Measurements from ENCODE around the gene TMTC4.
"Not testable (repeated sequence)": the region's sequence is repeated elsewhere in the genome, so short reads cannot be mapped to it uniquely, and the experiment has no call there.

Gene TMTC4

GRCh38 chr13:100581504-100581903, 93.1 kb downstream of the TMTC4 start:
- no peak for DNase-seq (ENCODE audit: low spot score)

DNA sequence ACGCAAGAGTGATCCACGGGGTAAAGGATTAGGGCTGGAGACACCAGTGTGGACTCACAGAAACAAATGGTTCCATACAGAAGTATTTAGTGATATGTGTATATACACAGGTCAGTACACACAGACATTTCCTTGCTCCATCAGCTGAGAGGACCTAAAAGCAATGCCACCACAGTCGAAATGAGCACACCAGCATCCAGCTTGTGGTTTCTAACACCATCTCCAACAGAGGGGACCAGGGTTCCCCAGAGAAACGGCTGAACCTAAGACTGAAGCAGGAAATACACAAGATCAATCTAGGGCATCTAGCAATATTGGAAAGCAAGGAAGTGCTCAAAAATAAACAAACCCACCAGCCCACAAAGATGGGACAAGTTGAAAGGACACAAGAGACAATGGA, 93.6 kb downstream of the TMTC4 start:
- no peak for DNase-seq (ENCODE audit: low spot score)

- no peak for DNase-seq (ENCODE audit: low spot score)
Measured at GRCh38 chr13:100580045-100580444, 94.5 kb downstream of the TMTC4 start.

DNA sequence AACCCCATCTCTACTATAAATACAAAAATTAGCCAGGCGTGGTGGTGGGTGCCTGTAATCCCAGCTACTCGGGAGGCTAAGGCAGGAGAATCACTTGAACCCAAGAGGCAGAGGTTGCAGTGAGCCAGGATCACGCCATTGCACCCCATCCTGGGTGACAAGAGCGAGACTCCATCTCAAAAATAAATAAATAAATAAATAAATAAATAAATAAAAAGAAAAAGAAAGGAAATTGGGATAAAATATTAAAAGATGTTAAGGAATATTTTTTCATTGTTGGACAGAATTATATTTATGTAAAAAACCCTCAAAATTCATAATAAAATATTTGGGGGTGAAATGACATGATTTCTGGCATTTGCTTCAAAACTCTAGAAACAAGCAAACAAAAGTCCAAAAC, 97.4 kb downstream of the TMTC4 start:
- not testable (repeated sequence) for DNase-seq (ENCODE audit: low spot score)

- DNase-seq (ENCODE audit: low spot score): peak; percentile 66
Measured at GRCh38 chr13:100573121-100573520, 101.5 kb downstream of the TMTC4 start.

DNA sequence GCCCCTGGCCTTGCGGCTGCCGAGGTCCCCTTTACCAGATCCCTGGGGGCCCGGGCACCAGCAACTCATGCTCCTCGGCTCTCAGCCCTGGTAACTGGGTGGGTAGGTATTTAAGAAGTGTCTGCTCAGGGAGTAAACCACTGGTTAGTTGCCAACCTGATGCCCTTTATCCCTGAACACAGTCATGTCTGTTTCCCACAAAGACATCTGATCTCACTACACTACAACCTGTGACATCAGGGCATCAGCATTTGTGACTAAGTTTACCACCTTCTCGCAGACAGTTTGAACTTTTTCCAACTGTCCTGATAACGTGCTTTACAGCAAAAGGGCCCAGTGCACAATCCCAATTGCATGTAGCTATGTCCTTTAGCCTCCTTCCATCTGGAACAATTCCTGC, 108.1 kb downstream of the TMTC4 start:
- no peak for DNase-seq (ENCODE audit: low spot score)

DNA sequence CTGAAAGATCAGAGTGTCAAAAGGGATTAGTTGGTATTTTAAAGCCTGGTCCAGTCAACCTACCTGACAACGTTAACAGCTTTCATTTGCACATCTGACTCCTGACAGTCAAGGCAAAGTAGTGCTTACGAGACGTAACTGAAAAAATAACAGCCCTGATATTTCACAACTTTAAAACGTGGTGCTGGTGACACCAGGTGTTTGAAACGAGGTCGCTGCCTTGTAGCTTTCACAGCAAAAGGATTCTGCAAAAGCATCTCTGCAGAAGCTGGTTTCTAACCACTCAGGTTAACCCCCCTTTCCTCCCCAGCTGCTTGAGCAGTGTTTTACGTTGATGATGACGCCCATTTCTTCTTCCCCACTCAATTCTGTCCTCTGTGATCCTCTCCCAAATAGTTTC, 109.3 kb downstream of the TMTC4 start:
- no peak for DNase-seq (ENCODE audit: low spot score)

DNA sequence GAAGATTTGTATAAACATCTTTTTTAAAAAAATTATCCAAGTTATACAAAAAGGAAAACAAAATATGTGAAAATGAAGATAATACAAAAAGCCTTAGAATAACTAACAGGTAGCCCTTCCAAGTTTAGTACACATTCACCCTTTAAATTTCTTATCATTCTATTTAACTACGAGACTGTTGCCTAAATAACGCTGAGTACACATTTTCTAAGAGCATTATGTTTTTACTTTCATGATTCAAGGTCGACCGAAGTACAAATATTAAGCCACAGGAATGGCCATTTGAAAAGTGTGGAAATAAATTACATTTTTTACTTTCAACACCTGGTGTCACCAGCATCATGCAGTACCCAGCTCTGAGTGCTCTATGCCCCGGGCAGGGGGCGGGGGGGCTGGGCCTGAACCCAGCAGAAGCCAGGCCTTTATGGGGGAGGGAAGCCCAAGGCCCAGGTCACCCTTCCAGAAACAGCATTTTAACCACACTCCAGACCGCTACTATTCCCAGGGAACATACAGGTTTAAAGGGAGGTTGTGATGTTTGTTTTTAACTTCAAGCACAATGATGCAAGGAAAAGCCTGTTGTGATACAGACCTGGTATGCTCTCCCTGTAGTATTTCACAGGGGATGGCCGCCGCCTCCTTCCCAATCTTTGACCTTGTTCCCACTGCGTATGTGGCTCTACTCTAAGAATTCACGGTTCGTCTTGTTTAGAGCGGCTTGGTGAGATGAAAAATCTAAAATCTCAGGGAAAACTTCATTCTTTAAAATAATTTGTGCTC, 110.0 kb downstream of the TMTC4 start:
- no peak for DNase-seq (ENCODE audit: low spot score)

DNA sequence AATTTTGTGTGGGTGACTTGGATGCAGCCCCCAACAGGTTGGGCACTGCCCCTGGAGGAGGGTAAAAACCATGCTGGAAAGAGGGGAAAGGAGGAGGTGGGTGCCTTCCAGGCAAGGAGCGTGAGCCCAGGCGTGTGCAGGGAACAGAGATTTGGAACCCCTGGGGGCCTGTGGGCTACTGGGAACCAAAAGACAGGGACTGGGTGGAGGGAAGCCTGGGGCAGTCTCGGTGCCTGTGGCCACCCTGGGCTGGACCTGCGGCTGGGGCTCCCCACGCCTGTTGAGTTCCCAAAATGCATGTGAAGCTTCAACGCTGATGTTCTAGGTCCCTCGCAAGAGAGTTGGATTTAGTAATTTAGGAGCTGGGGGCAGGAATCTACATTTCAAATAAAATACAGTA, 110.8 kb downstream of the TMTC4 start:
- no peak for DNase-seq (ENCODE audit: low spot score)

DNA sequence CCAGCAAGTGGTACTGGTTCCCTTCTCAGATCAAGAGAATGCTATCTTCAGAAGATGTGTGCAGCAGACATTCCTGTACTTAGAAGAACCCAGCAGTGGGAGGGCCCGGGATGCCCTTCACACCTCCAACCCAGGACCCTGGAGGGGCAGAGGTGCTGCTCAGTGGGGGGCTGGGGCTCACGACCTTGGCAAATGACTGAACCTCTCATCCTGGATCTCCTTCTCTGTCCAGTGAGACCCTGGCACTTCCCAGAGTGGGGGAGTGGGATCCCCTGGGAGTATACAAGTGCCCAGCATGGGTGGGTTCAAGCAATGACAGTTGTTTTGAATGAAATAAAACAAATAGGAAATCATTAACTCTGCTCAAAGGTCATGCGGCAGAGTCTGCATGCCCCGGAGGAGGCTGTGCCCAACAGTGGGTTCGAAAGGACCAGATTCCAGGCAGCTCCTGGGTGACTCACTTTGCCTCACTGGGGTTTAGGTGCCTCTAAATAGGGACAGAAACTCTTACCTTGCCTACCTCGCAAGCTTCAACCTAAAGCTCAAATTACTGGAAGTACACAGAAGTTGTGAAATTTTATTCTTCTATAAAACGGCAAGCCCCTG, 112.9 kb downstream of the TMTC4 start:
- no peak for DNase-seq (ENCODE audit: low spot score)

- DNase-seq (ENCODE audit: low spot score): no peak
Measured at GRCh38 chr13:100561158-100561499, 113.5 kb downstream of the TMTC4 start.

GRCh38 chr13:100560498-100561157, 114.0 kb downstream of the TMTC4 start:
- DNase-seq (ENCODE audit: low spot score): no peak

- no peak for DNase-seq (ENCODE audit: low spot score)
Measured at GRCh38 chr13:100559886-100560285, 114.7 kb downstream of the TMTC4 start.
